K562 (cell line): ENCODE measurements around the gene EFHD2. TPM values are rescaled to one million over a fixed set of nuclear protein-coding genes. Genes with fewer than 3 reads are reported as not detected.
A peak's percentile ranks its signal among the peaks of the same experiment; 100 is the strongest.

ENCODE experiments used
- ARID3B ChIP-seq: fragments of 250-450 bp; sonication (Bioruptor Pico); IDR thresholded peaks from 2 replicates; pipeline ENCODE4 v1.4.0; 2020; ENCODE audit warnings: borderline replicate concordance
- BCL6 ChIP-seq: fragments of 250-450 bp; sonication (Bioruptor Pico); IDR thresholded peaks from 2 replicates; pipeline ENCODE4 v1.4.0; 2020
- CBFB ChIP-seq: sonication (generic); formaldehyde crosslinking; IDR thresholded peaks from 2 replicates; pipeline ENCODE4 v1.4.0; 2020; ENCODE audit warnings: mild to moderate bottlenecking, missing genetic modification reagents
- CXXC5 ChIP-seq: fragments of 250-450 bp; sonication (Bioruptor Pico); IDR thresholded peaks from 2 replicates; pipeline ENCODE4 v1.8.0; 2022; ENCODE audit warnings: inconsistent platforms, mild to moderate bottlenecking, moderate library complexity
- HDAC1 ChIP-seq, 2 experiments: fragments of 450-650 bp; IDR thresholded peaks; 2 replicates each; pipeline ENCODE4 v1.6.1; 2016 to 2017; ENCODE audit warnings: inconsistent platforms in 1 of 2, mild to moderate bottlenecking in 1 of 2, moderate library complexity in 1 of 2
- ILF3 ChIP-seq: fragments of 450-650 bp; IDR thresholded peaks from 2 replicates; pipeline ENCODE4 v1.6.1; 2018; ENCODE audit warnings: antibody characterized with exemption, mild to moderate bottlenecking, moderate library complexity, borderline replicate concordance
- MCM2 ChIP-seq: fragments of 450-650 bp; IDR thresholded peaks from 2 replicates; pipeline ENCODE4 v1.6.1; 2017; ENCODE audit warnings: low read depth, mild to moderate bottlenecking
- PYGO2 ChIP-seq: fragments of 450-650 bp; IDR thresholded peaks from 2 replicates; pipeline ENCODE4 v1.6.1; 2016; ENCODE audit warnings: mild to moderate bottlenecking, missing genetic modification characterization, moderate library complexity, missing compliant biosample characterization
- RAD21 ChIP-seq, 2 experiments: fragments of 250-450 bp in 1 of 2; fragments of 450-650 bp in 1 of 2; sonication (Bioruptor Pico) in 1 of 2; formaldehyde crosslinking in 1 of 2; IDR thresholded peaks in 1 of 2; conservative IDR thresholded peaks in 1 of 2; 2 replicates each; pipeline versions ENCODE4 v1.4.0 to v1.8.0; 2020 to 2022; ENCODE audit warnings: mild to moderate bottlenecking in 2 of 2, moderate library complexity in 1 of 2
- RBM34 ChIP-seq: fragments of 200-400 bp; formaldehyde crosslinking; IDR thresholded peaks from 2 replicates; pipeline ENCODE4 v1.6.1; 2018; ENCODE audit warnings: low read length, borderline replicate concordance; ENCODE audit not compliant: insufficient read depth
- REST ChIP-seq, 2 experiments: fragments of 450-650 bp; formaldehyde crosslinking in 1 of 2; IDR thresholded peaks; 2 replicates each; pipeline versions ENCODE4 v1.4.0 to v1.6.1; 2014 to 2020; ENCODE audit warnings: mild to moderate bottlenecking in 2 of 2, borderline replicate concordance in 1 of 2, low read depth in 1 of 2
- RHOXF2B ChIP-seq: fragments of 250-450 bp; sonication (Bioruptor Pico); conservative IDR thresholded peaks from 2 replicates; pipeline ENCODE4 v1.5.1; 2021
- SPI1 ChIP-seq: IDR thresholded peaks from 2 replicates; pipeline ENCODE4 v1.6.1; 2011; ENCODE audit warnings: low read depth, low read length, control low read depth, borderline replicate concordance
- XRCC3 ChIP-seq: fragments of 450-650 bp; IDR thresholded peaks from 2 replicates; pipeline ENCODE4 v1.6.1; 2017; ENCODE audit warnings: mild to moderate bottlenecking, moderate library complexity
- ZC3H4 ChIP-seq: sonication (generic); formaldehyde crosslinking; IDR thresholded peaks from 2 replicates; pipeline ENCODE4 v1.9.0; 2021; ENCODE audit warnings: missing genetic modification reagents, borderline replicate concordance
- ZFP36 ChIP-seq: fragments of 150-350 bp; IDR thresholded peaks from 2 replicates; pipeline ENCODE4 v1.6.1; 2018; ENCODE audit warnings: low read length, low read depth; ENCODE audit not compliant: partially characterized antibody
- ZFX ChIP-seq: sonication (generic); formaldehyde crosslinking; IDR thresholded peaks from 2 replicates; pipeline ENCODE4 v1.8.0; 2022; ENCODE audit warnings: mild to moderate bottlenecking, missing genetic modification reagents, moderate library complexity
- ZSCAN29 ChIP-seq: fragments of 450-650 bp; IDR thresholded peaks from 2 replicates; pipeline ENCODE4 v1.6.1; 2017
- ZSCAN32 ChIP-seq: fragments of 450-650 bp; formaldehyde crosslinking; IDR thresholded peaks from 2 replicates; pipeline ENCODE4 v1.4.0; 2020; ENCODE audit warnings: mild to moderate bottlenecking, moderate library complexity
- polyA plus RNA-seq, 8 experiments: library from polyadenylated mRNA; depleted of rRNA in 4 of 8; stranded (reverse) in 5 of 8; unstranded in 3 of 8; fragments of >200 nt; fragmentation: Nextera tagmentation in 2 of 8; fragmentation: Illumina TruSeq in 1 of 8; extraction: Ambion mirVana in 2 of 8; extraction: Trizol in 1 of 8; gene quantifications; 2 replicates each; pipeline versions ENCODE4 v1.2.1 to v1.2.3, GENCODE V29; 2011 to 2014; ENCODE audit warnings: inconsistent platforms in 1 of 8, missing spikeins in 1 of 8
- total RNA-seq, 7 experiments: library from RNA; depleted of rRNA in 6 of 7; stranded (reverse); fragments of >200 nt in 6 of 7; fragmentation: Illumina TruSeq in 2 of 7; extraction: Trizol in 2 of 7; gene quantifications; 2 replicates each; pipeline versions ENCODE4 v1.2.1 to v1.2.3, GENCODE V29; 2011 to 2021; ENCODE audit warnings: low replicate concordance in 1 of 7

The EFHD2 gene
- total and polyA plus RNA-seq, 9 of the 15 experiments (the other 6 are each of a cell fraction or from before 2014, with no cell fraction given) = 1.7 to 73.5 (median 25.2) TPM

- TF ChIP-seq ZFP36 (peak; percentile 95), ZC3H4 (CRISPR knock-in tag) (no peak), HDAC1 (IDR thresholded peaks at IDR 0.05) (0 out of 4 replicates have a peak, but pooled peaks of 1 of the 2 experiments have one; percentile 20), XRCC3 (no peak), PYGO2 (tag) (no peak), CXXC5 (no peak), ILF3 (no peak), MCM2 (no peak), SPI1 (no peak), RHOXF2B (CRISPR knock-in tag) (no peak), RAD21 (CRISPR knock-in tag; conservative IDR thresholded peaks at IDR 0.05 in 1 of 2, IDR thresholded peaks at IDR 0.05 in 1 of 2) (no peak), ARID3B (CRISPR knock-in tag) (no peak), RBM34 (no peak), CBFB (CRISPR knock-in tag) (no peak), BCL6 (CRISPR knock-in tag) (no peak), ZSCAN32 (CRISPR knock-in tag) (no peak), REST (IDR thresholded peaks at IDR 0.05; ENCODE audit: borderline replicate concordance) (no peak), REST (CRISPR knock-in tag; IDR thresholded peaks at IDR 0.05; ENCODE audit: low read depth) (no peak), ZFX (no peak), ZSCAN29 (no peak)
Observed at GRCh38 chr1:15423355-15424077, 13.8 kb downstream of the EFHD2 start (continued).
